Activated T-cell treated with anti-CD3 and anti-CD28 coated beads for 4 hours (primary cell): Measurements from ENCODE around the gene CNOT9.

ENCODE experiments used
- DNase-seq: peaks from one replicate; pipeline ENCODE4 v3.0.0-alpha.2; 2020

Gene CNOT9

GRCh38 chr2:218578272-218578877 is 9.7 kb downstream of the CNOT9 start:
- no peak for DNase-seq

GRCh38 chr2:218582076-218582475 is 13.4 kb downstream of the CNOT9 start:
- no peak for DNase-seq

GRCh38 chr2:218583983-218584850 is 15.6 kb downstream of the CNOT9 start:
- no peak for DNase-seq

GRCh38 chr2:218585541-218585940 is 16.9 kb downstream of the CNOT9 start:
- DNase-seq, result no peak

- DNase-seq, result no peak
These were observed 36.8 kb downstream of the CNOT9 start for GRCh38 chr2:218605432-218605831.

GRCh38 chr2:218607436-218608115 is 38.9 kb downstream of the CNOT9 start, which contains the start of gene PLCD4:
TSS of gene PLCD4 (plus strand) at chr2:218607899. CDS start at chr2:218615740, 7,841 bp downstream.
- no peak for DNase-seq

GRCh38 chr2:218615868-218616315 is 47.3 kb downstream of the CNOT9 start:
- no peak for DNase-seq

- DNase-seq, result no peak
These were observed 49.6 kb downstream of the CNOT9 start for GRCh38 chr2:218618102-218618860.

GRCh38 chr2:218621007-218621406 is 52.4 kb downstream of the CNOT9 start:
- no peak for DNase-seq

GRCh38 chr2:218622606-218623365 is 54.1 kb downstream of the CNOT9 start:
- DNase-seq, result no peak

GRCh38 chr2:218623366-218623705 is 54.7 kb downstream of the CNOT9 start:
- no peak for DNase-seq

GRCh38 chr2:218626369-218626768 is 57.7 kb downstream of the CNOT9 start:
- DNase-seq, result no peak

- no peak for DNase-seq
These were observed 59.3 kb downstream of the CNOT9 start for GRCh38 chr2:218627939-218628338.

- no peak for DNase-seq
These were observed 63.2 kb downstream of the CNOT9 start for GRCh38 chr2:218631837-218632236.

- no peak for DNase-seq
These were observed 67.1 kb downstream of the CNOT9 start for GRCh38 chr2:218635719-218636118.

GRCh38 chr2:218638372-218638771 is 69.7 kb downstream of the CNOT9 start:
- no peak for DNase-seq

GRCh38 chr2:218642121-218642656 is 73.5 kb downstream of the CNOT9 start:
- DNase-seq, result no peak

GRCh38 chr2:218642786-218643185 is 74.1 kb downstream of the CNOT9 start:
- DNase-seq, result no peak

GRCh38 chr2:218643751-218644310 is 75.2 kb downstream of the CNOT9 start:
- DNase-seq, result no peak

GRCh38 chr2:218644721-218645120 is 76.1 kb downstream of the CNOT9 start:
- no peak for DNase-seq

- no peak for DNase-seq
These were observed 76.5 kb downstream of the CNOT9 start for GRCh38 chr2:218645126-218645525.
